Fibroblast of mammary gland (primary cell): ENCODE measurements around the gene LINGO4.

ENCODE experiments used
- DNase-seq: peaks from one replicate; pipeline ENCODE4 v3.0.0-alpha.2; 2010; ENCODE audit warnings: low read depth
- H3K4me3 ChIP-seq: 2 replicates; pipeline ENCODE4 v1.5.1; 2011; ENCODE audit warnings: low read depth, mild to moderate bottlenecking, low read length, moderate library complexity; ENCODE audit not compliant: control insufficient read depth
- TF ChIP-seq, protein P1 (sequence below): conservative IDR thresholded peaks from 2 replicates; pipeline ENCODE4 v1.5.1; 2011; ENCODE audit warnings: low read depth, low read length, inconsistent platforms; ENCODE audit not compliant: control insufficient read depth, insufficient read depth

The LINGO4 gene

DNA sequence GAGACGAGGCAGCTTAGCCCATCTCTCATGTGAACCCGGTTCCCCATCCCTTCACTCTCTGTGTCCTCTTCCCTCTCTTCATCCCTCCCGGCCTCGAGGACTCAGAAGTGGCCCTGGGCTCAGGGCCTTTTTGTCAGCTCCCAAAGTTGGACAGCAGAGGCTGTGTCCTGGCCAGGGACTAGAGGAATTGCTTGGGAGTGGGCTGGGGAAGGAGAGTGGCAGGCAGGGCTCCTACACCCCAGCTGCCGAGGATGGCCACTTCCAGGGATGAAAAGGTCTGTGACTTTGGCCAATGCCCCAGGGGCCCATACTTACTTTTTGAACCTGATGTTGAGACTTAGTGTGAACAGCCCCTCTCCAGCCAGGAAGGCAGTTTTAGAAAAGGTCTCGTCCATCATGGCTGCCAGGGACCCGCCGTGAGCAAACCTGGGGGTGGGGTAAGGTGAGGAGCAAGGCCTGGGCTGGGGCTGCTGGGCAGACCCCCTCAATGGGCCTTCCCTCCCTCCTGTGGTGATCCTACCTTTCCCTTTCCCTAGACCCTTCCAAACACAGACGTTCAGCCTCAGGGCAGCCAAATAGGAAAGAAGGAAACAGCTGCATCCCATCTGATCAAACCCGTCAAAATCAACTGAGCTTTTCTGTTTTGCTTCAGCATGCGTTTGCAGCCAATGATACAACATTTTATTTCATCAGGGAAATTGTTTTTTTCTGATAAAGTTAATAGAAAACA is 42.8 kb upstream of the LINGO4 start:
- no peak for DNase-seq
- TF ChIP-seq, protein P1, sequence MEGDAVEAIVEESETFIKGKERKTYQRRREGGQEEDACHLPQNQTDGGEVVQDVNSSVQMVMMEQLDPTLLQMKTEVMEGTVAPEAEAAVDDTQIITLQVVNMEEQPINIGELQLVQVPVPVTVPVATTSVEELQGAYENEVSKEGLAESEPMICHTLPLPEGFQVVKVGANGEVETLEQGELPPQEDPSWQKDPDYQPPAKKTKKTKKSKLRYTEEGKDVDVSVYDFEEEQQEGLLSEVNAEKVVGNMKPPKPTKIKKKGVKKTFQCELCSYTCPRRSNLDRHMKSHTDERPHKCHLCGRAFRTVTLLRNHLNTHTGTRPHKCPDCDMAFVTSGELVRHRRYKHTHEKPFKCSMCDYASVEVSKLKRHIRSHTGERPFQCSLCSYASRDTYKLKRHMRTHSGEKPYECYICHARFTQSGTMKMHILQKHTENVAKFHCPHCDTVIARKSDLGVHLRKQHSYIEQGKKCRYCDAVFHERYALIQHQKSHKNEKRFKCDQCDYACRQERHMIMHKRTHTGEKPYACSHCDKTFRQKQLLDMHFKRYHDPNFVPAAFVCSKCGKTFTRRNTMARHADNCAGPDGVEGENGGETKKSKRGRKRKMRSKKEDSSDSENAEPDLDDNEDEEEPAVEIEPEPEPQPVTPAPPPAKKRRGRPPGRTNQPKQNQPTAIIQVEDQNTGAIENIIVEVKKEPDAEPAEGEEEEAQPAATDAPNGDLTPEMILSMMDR = no peak
- H3K4me3 ChIP-seq = no peak overlapping the region

DNA sequence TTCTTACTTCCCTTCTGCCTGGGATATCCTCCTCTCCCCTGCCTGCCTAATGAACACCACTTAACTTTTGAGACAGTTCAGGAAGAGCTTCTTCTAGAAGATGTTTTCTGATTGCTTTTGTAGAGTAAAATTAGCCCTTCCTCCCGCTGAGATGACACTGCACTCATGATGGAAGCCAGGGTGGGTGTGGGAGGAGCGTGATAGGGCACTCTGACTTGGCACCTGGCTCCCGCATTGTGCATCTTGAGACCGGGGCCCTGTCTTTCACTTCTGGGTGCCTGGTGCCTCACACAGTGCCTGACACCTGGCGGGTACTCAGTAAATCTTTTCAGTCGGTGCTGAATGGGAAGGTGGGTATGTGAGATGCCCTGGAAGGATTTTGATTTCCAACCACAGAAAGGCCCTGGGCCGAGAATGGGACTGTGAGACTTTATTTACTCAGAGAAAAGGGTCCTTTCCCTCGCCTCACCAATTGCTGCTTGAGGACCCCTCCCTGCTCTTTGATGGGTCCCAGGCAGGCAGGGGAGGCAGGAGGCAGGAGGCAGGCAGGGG is 41.5 kb upstream of the LINGO4 start:
- no peak for DNase-seq
- TF ChIP-seq, protein P1 = no peak
- H3K4me3 ChIP-seq = no peak overlapping the region

DNA sequence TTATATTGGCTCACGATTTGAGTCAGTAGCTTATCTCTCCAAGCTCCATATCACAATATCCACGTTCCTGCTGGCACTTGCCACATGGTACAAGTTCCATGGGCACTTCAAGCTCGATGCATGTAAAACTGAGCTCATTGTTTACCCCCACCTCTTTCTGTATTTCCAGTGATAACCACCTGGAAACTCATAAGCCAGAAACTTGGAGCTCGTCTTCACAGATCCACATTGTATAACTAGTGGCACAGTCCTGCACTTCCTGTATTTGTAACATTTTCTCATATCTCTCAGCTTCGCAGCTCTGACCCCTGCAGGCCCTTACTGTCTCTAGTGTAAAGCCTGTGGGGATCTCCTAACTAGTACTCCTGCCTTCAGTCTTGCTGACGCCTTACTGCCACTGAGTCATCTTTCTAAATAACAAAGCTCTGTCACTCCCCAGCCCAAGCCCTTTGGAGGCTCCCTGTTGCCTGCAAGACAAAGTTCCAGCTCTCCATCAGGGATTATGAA is 40.9 kb upstream of the LINGO4 start:
- DNase-seq = peak; percentile 25

DNA sequence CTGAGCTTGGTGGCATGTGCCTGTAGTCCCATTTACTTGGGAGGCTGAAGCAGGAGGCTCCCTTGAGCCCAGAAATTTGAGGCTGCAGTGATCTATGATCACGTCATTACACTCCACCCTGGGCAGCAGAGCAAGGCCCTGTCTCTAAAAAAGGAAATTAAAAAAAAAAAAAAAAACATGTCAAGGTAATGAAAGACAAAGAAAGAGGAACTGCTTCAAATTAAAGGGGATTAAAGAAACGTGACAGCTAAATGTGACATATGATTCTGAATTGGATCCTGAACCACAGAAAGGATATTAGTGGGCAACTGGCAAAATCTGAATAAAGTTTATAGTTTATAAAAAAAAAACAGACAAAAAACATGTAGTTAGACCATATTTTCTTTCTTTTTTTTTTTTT is 38.2 kb upstream of the LINGO4 start:
- TF ChIP-seq, protein P1 = no peak
- H3K4me3 ChIP-seq = no peak overlapping the region
- DNase-seq = no peak

More for the DNA sequence above, 40.9 kb upstream of the LINGO4 start:
- TF ChIP-seq, protein P1 = no peak
- H3K4me3 ChIP-seq = no peak overlapping the region

DNA sequence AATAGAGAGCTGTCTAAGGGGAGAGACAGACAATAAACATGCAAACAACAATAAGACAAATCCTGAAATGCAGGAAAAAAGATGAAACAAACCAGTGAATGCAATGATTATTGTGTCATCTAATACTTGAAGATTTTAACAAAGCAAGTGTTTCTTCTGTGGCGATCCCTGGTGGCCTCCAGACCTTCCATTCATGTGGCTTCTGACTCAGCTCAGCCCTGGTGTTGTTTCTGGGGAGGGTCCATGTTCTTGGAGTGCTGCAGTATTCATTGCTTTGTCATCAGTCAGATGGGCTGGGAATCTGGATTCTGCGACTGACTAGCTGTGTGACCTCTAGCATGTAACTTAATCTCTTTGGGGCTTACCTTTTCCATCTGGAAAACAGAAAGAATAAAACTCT is 35.9 kb upstream of the LINGO4 start:
- DNase-seq = peak; percentile 66
- TF ChIP-seq, protein P1 = no peak
- H3K4me3 ChIP-seq = no peak overlapping the region

DNA sequence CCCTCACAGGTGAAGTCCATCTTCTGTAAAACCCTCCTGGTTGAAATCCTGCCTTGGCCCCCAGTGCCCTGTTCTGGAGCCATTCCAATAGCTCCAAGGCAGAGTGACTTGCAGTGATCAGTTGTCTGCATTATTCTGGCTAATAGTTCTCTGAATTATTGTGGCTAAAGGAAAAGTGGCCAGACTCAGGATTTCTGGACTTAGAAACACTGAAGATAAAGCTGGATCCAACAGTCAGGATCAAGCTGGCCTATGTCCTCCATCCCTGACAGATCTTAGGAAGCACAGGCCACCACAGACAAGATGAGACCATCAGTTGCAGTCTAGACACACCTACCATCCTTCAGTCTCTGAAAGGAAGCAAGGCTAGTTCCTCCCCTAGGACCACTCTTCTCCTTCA is 35.2 kb upstream of the LINGO4 start:
- TF ChIP-seq, protein P1 = no peak
- H3K4me3 ChIP-seq = no peak overlapping the region
- no peak for DNase-seq
